Stimulated activated naive CD8-positive, alpha-beta T cell treated with anti-CD3 and anti-CD28 coated beads, Interleukin-15, Interleukin-2, amounts not matched to agents 100 ng/mL and 50 ng/mL, for 24 hours (primary cell): Measurements from ENCODE around the gene CTF1.

Experiments used
- H3K27ac Mint-ChIP-seq: one replicate; pipeline ENCODE4 v1.8.0; 2021; ENCODE audit warnings: mild to moderate bottlenecking, mixed read lengths
- H3K27me3 Mint-ChIP-seq: one replicate; pipeline ENCODE4 v1.8.0; 2021; ENCODE audit warnings: mixed read lengths
- H3K36me3 Mint-ChIP-seq: one replicate; pipeline ENCODE4 v1.8.0; 2021; ENCODE audit warnings: low read depth, mixed read lengths
- H3K4me1 Mint-ChIP-seq: one replicate; pipeline ENCODE4 v1.8.0; 2021; ENCODE audit warnings: low read depth, mixed read lengths
- H3K4me3 Mint-ChIP-seq: one replicate; pipeline ENCODE4 v1.8.0; 2021; ENCODE audit warnings: mild to moderate bottlenecking, mixed read lengths
- H3K9me3 Mint-ChIP-seq: one replicate; pipeline ENCODE4 v1.8.0; 2021; ENCODE audit warnings: mixed read lengths

The CTF1 gene

DNA sequence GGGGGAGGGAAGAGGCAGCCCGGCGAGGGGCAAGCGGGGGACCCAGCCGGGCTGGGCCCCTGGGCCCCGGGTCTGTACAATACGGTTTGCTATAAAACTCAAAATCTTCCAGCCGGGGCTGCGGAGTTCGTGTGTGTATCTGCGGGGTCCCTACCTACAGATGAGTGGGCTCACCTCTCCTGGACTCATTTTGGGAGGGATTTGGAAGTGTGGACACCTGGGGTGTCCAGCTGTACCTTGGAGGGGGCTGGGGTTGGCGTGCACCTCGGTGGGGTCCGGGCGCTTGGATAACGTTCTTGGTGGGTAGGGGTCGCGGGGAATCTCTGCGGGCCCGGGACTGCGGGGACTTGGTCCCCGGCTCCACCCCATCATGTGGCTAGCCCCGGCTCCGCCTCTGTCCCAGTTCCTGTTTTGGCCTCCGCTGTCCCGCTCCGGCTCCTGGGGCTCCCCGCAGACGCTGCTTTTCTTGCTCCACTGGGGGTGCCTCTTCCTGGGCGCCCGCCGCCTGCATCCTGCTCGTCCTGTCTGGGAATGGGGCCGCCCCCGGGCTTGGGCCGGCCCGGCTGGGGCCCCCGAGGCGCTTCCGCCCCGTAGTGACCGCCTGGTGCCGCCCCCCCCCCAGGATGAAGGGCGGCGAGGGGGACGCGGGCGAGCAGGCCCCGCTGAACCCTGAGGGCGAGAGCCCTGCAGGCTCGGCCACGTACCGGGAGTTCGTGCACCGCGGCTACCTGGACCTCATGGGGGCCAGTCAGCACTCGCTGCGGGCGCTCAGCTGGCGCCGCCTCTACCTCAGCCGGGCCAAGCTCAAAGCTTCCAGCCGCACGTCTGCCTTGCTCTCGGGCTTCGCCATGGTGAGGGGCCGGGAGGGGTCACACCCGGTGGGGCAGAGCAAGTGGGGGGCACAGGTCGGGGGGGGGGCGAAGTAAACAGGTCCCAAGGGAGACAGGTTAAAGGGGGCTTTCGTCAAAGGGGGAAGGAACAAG lies 52.5 kb downstream of the CTF1 start, which contains the start of gene ORAI3:
Gene ORAI3, plus strand, starts transcription at position 402 of the 983 bp plus-strand sequence. Its CDS starts 222 bp downstream, at position 624.
- Mint-ChIP-seq H3K36me3 (peaks cover 7% of the 10 kb centered on the region), H3K27me3 (no peaks in the 10 kb centered on the region), H3K27ac (peak within 1 kb of the TSS; percentile 81), H3K4me1 (peaks cover 16% of the 10 kb centered on the region), H3K4me3 (peak within 1 kb of the TSS; percentile 86), H3K9me3 (no peaks in the 10 kb centered on the region)

DNA sequence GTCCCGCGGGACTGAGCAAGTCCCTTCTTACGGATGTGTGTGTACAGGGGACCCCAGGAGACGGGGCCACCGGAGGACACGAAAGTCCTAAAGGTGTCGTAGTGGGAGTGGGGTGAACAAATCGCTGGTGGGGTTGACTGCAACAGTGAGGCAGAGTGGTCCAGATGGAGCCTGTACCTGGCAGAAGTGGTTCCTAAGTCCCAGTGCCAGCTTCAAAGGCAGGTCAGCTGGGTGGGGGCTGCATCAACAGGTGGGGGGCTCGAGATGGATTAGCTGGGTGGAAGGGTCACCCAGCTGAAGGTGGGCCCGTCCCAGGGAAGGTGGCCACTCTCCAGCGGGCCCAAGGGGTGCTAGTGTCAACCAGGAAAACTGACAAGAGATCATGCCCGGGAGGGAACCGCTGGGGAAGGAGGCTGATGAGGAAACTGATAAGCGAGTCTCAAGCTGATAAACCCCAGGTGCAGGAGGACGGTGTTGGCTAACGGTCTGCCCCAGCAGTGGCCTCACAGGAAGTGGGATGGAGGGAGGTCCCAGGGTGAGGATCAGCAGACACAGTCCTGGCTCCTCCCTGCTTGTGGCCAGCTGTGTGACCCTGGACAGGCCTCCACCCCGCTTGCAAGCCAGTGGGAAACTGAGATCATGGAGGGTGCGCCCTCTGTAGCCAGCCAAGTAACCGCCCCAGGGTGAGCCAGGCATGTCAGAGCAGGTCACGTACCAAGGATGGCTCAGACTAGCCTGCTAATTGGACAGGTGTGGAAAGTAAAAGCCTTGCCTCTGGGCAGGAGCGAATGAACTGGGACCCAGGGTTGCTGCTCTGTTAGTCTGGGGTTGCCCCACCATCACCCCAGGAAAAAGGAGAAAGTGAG lies 53.5 kb downstream of the CTF1 start:
- Mint-ChIP-seq H3K4me3 (peak overlapping the region; percentile 86), H3K4me1 (peaks cover 16% of the 10 kb centered on the region), H3K27ac (peak overlapping the region; percentile 81)

DNA sequence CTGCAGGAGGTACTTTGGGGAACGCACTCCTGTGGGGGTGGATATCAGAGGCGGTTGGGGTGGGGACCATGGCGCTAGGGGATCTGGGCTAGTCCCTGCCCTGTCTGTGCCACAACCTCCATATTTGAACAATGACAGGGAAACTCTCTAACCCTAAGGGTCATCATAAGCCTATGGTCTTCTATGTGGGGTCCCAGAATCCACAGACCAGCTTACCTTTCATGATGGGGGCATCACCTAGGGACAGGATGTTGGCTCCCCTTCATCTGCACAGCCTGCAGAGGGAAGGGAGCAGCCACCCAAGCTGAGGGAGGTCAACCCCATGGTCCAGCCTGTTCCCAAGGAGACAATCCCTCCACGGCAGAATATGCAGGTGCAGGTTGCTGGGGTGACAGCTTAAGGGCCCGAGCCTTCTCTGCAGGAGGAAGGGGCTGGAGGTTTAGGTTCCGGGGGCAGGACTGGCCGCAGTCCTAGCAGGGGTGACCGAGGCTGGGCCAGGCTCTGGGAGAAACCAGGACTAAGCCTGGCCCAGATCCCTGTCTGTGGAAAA lies 54.2 kb downstream of the CTF1 start:
- peaks cover 16% of the 10 kb centered on the region for H3K4me1 Mint-ChIP-seq
- no peaks in the 10 kb centered on the region for H3K36me3 Mint-ChIP-seq
- H3K27me3 Mint-ChIP-seq = no peaks in the 10 kb centered on the region
- peak overlapping the region; percentile 86 for H3K4me3 Mint-ChIP-seq
- peak overlapping the region; percentile 81 for H3K27ac Mint-ChIP-seq
- H3K9me3 Mint-ChIP-seq = no peaks in the 10 kb centered on the region

More for the DNA sequence above, 53.5 kb downstream of the CTF1 start:
- no peaks in the 10 kb centered on the region for H3K9me3 Mint-ChIP-seq
- no peaks in the 10 kb centered on the region for H3K27me3 Mint-ChIP-seq
- H3K36me3 Mint-ChIP-seq = no peaks in the 10 kb centered on the region

DNA sequence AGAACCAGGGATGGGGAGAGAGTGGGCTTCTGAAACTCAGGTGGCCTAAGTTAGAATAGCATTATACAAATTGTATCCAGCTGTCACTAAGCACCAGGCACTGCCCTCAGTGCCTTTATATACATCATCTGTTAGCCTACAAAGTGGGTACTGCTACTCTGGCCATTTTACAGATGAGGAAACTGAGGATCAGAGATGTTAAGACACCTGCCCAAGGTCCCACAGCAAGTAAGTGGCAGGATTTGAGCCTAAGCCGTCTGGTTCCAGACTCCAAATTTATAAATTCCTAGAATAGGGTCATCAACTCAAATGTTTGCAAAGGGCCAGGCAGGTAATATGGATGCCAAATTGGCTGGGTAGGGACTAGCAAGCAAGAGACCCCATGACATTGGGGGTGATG lies 54.8 kb downstream of the CTF1 start:
- Mint-ChIP-seq H3K36me3 (no peaks in the 10 kb centered on the region), H3K4me1 (peaks cover 20% of the 10 kb centered on the region), H3K4me3 (no peak overlapping the region), H3K27ac (no peak overlapping the region), H3K27me3 (no peaks in the 10 kb centered on the region), H3K9me3 (no peaks in the 10 kb centered on the region)

DNA sequence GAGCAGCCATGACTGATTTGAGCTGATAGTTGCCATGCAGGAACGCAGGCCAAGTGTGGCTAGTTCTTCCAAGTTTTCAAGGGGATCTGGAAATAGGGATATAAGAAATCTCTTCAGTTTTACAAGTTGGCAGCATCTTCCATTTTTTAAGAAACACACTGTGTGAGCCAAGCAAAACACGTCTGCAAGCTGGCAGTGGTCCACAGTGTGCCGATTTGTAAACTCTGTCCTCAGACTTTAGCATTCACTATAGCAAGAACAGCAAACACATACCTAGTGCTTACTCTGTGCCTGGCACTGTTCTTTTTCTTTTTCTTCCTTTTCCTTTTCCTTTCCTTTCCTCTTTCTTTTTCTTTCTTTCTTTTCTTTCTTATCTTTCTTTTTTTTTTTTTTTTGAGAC lies 55.3 kb downstream of the CTF1 start:
- Mint-ChIP-seq H3K27ac (no peak overlapping the region), H3K27me3 (no peaks in the 10 kb centered on the region), H3K4me3 (no peak overlapping the region), H3K4me1 (peaks cover 26% of the 10 kb centered on the region), H3K9me3 (no peaks in the 10 kb centered on the region), H3K36me3 (no peaks in the 10 kb centered on the region)

DNA sequence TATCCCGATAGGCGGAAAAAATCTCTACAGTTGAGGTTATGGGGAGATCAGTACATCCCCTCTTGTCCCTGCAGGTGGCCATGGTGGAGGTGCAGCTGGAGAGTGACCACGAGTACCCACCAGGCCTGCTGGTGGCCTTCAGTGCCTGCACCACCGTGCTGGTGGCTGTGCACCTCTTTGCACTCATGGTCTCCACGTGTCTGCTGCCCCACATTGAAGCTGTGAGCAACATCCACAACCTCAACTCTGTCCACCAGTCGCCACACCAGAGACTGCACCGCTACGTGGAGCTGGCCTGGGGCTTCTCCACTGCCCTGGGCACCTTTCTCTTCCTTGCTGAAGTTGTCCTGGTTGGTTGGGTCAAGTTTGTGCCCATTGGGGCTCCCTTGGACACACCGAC lies 56.7 kb downstream of the CTF1 start:
- Mint-ChIP-seq H3K27me3 (no peaks in the 10 kb centered on the region), H3K9me3 (no peaks in the 10 kb centered on the region), H3K36me3 (no peaks in the 10 kb centered on the region), H3K4me3 (no peak overlapping the region), H3K4me1 (peaks cover 33% of the 10 kb centered on the region), H3K27ac (no peak overlapping the region)
